ENCODE results near the gene KNOP1. TPM values are rescaled to one million over a fixed set of nuclear protein-coding genes. Genes with fewer than 3 reads are reported as not detected.
"Not testable (repeated sequence)": the region's sequence is repeated elsewhere in the genome, so short reads cannot be mapped to it uniquely, and the experiment has no call there.

The KNOP1 gene
- total RNA-seq, 1 experiment from 2014 or later: 93.9 TPM

DNA sequence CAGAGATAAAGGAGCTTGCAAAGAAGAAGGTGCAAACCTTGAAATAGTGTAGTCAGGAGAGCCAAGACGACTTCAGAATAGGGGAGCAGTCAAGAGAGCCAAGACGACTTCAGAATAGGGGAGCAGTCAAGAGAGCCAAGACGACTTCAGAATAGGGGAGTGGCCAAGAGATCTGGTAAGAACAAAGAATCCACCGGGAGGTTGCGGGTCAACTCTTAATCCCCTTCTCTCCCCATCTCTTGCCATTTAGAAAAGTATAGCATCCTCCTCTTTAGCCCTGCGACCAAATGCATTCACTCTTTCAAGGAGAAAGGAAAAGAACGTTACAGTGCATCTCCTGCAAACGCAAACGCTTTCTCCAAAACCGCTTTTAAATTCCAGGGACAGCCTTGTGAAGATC, 713 bp downstream of the KNOP1 start:
- no CpG with 5 or more reads among the region's 10 CpGs for WGBS (ENCODE audit: extremely low coverage, insufficient read length, low lambda C conversion rate)
- H3K79me1 ChIP-seq (ENCODE audit: insufficient read depth, low read depth, low read length, poor library complexity, severe bottlenecking): peaks cover 4% of the 10 kb centered on the region
- no peak overlapping the region for H2BK12ac ChIP-seq (ENCODE audit: insufficient read length, low read depth, low read length)
- H3K4ac ChIP-seq (ENCODE audit: low read depth, low read length): no peak overlapping the region
- no peak overlapping the region for H4K91ac ChIP-seq (ENCODE audit: insufficient read length, low read depth, low read length)
- Mint-ChIP-seq H3K27me3 (ENCODE audit: low read depth) (no peaks in the 10 kb centered on the region), H3K36me3 (ENCODE audit: insufficient read depth in 1 of 3, low read depth in 3 of 3) (peaks cover 36 to 47% (median 36%) of the 10 kb centered on the region in 3 experiments), H3K9me3 (no peaks in the 10 kb centered on the region), H3K4me1 (peaks cover 37 to 59% of the 10 kb centered on the region in 2 experiments), H3K4me3 (peak overlapping the region; percentile 98 to 99), H3K27ac (peak overlapping the region; percentile 97 to 99 (median 99))
- peaks cover 33% of the 10 kb centered on the region for H3K79me2 ChIP-seq (ENCODE audit: insufficient read depth, low read length)
- no peak overlapping the region for H4K5ac ChIP-seq (ENCODE audit: insufficient read length, low read depth, low read length)
- no peak overlapping the region for H3K56ac ChIP-seq (ENCODE audit: insufficient read length, low read depth, low read length)
- TF ChIP-seq, protein P1, sequence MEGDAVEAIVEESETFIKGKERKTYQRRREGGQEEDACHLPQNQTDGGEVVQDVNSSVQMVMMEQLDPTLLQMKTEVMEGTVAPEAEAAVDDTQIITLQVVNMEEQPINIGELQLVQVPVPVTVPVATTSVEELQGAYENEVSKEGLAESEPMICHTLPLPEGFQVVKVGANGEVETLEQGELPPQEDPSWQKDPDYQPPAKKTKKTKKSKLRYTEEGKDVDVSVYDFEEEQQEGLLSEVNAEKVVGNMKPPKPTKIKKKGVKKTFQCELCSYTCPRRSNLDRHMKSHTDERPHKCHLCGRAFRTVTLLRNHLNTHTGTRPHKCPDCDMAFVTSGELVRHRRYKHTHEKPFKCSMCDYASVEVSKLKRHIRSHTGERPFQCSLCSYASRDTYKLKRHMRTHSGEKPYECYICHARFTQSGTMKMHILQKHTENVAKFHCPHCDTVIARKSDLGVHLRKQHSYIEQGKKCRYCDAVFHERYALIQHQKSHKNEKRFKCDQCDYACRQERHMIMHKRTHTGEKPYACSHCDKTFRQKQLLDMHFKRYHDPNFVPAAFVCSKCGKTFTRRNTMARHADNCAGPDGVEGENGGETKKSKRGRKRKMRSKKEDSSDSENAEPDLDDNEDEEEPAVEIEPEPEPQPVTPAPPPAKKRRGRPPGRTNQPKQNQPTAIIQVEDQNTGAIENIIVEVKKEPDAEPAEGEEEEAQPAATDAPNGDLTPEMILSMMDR (conservative IDR thresholded peaks at IDR 0.05): no peak
- H2BK15ac ChIP-seq (ENCODE audit: low read depth, low read length): no peak overlapping the region
- H3K27ac ChIP-seq (ENCODE audit: insufficient read length, low read depth, low read length): no peak overlapping the region
- peak overlapping the region; percentile 94 for H3K9ac ChIP-seq (ENCODE audit: extremely low read depth, insufficient read length, low read length)
- peak overlapping the region; percentile 91; the same call in 1 of the 2 replicates for H3K14ac ChIP-seq (ENCODE audit: insufficient read depth, low read length)
- H3K23ac ChIP-seq (ENCODE audit: insufficient read length, low read depth, low read length): no peak overlapping the region
- no peak overlapping the region for H2AK5ac ChIP-seq (ENCODE audit: insufficient read length, low read length)
- H3K23me2 ChIP-seq (ENCODE audit: insufficient read length, low read depth, low read length, poor library complexity, severe bottlenecking): peaks cover 7% of the 10 kb centered on the region
- H3K4me1 ChIP-seq (ENCODE audit: insufficient read depth, low read length): peaks cover 6% of the 10 kb centered on the region; the same call in 1 of the 2 replicates
- H2AFZ ChIP-seq (ENCODE audit: low read length): no peak overlapping the region
- no peaks in the 10 kb centered on the region for H3K27me3 ChIP-seq (ENCODE audit: insufficient read depth, low read length)
- H3K18ac ChIP-seq (ENCODE audit: insufficient read length, low read depth, low read length): no peak overlapping the region
- H4K8ac ChIP-seq (replicated peaks; ENCODE audit: insufficient read length, low read depth, low read length): no peak overlapping the region
- no peak for DNase-seq
- no peaks in the 10 kb centered on the region for H4K20me1 ChIP-seq (ENCODE audit: control insufficient read depth, insufficient read depth, insufficient read length)
- H2BK20ac ChIP-seq (ENCODE audit: low read depth, low read length, poor library complexity, severe bottlenecking): no peak overlapping the region
- no peak overlapping the region for H3T11ph ChIP-seq (ENCODE audit: low read length)
- H3K4me2 ChIP-seq (ENCODE audit: insufficient read depth, insufficient read length, low read length): peak overlapping the region; percentile 99
- H3K9me3 ChIP-seq (ENCODE audit: control insufficient read depth, low read depth, low read length): no peaks in the 10 kb centered on the region
- H2BK5ac ChIP-seq (ENCODE audit: insufficient read length, low read length): no peak overlapping the region
- H2BK120ac ChIP-seq (ENCODE audit: low read depth, low read length, poor library complexity, severe bottlenecking): no peak overlapping the region

DNA sequence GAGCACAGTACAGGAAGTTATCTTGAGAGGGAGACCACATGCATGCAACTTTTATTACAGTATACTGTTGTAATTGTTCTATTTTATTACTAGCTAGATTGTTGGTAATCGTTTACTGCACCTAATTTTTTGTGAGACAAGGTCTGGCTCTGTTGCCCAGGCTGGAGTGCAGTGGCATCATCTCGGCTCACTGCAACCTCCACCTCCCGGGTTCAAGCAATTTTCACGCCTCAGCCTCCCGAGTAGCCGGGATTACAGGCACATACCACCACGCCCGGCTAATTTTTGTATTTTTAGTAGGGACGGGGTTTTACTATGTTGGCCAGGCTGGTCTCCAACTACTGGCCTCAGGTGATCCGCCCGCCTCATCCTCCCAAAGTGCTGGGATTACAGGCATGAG, 1.3 kb downstream of the KNOP1 start:
- H3K14ac ChIP-seq (ENCODE audit: insufficient read depth, low read length); H4K5ac ChIP-seq (ENCODE audit: insufficient read length, low read depth, low read length); H2AK5ac ChIP-seq (ENCODE audit: insufficient read length, low read length); H3K27me3 Mint-ChIP-seq (ENCODE audit: low read depth); H4K91ac ChIP-seq (ENCODE audit: insufficient read length, low read depth, low read length); H3K9me3 Mint-ChIP-seq; H3K4ac ChIP-seq (ENCODE audit: low read depth, low read length); H3K18ac ChIP-seq (ENCODE audit: insufficient read length, low read depth, low read length); H2BK120ac ChIP-seq (ENCODE audit: low read depth, low read length, poor library complexity, severe bottlenecking); DNase-seq; H3K56ac ChIP-seq (ENCODE audit: insufficient read length, low read depth, low read length); H3K4me1 ChIP-seq (ENCODE audit: insufficient read depth, low read length); H4K8ac ChIP-seq (replicated peaks; ENCODE audit: insufficient read length, low read depth, low read length); H3K79me1 ChIP-seq (ENCODE audit: insufficient read depth, low read depth, low read length, poor library complexity, severe bottlenecking); H3K9me3 ChIP-seq (ENCODE audit: control insufficient read depth, low read depth, low read length); H3K27ac ChIP-seq (ENCODE audit: insufficient read length, low read depth, low read length); H2BK15ac ChIP-seq (ENCODE audit: low read depth, low read length); H3K23me2 ChIP-seq (ENCODE audit: insufficient read length, low read depth, low read length, poor library complexity, severe bottlenecking); H3K27me3 ChIP-seq (ENCODE audit: insufficient read depth, low read length); H4K20me1 ChIP-seq (ENCODE audit: control insufficient read depth, insufficient read depth, insufficient read length); H2BK12ac ChIP-seq (ENCODE audit: insufficient read length, low read depth, low read length); H2AFZ ChIP-seq (ENCODE audit: low read length); H3T11ph ChIP-seq (ENCODE audit: low read length); H2BK20ac ChIP-seq (ENCODE audit: low read depth, low read length, poor library complexity, severe bottlenecking); H3K23ac ChIP-seq (ENCODE audit: insufficient read length, low read depth, low read length); H2BK5ac ChIP-seq (ENCODE audit: insufficient read length, low read length): not testable (repeated sequence)
- Mint-ChIP-seq H3K27ac (peak overlapping the region in 2 of 3 experiments; percentile 56 to 99; a peak in 3 of 7 replicates), H3K4me1 (peaks cover 37 to 59% of the 10 kb centered on the region in 2 experiments), H3K4me3 (peak overlapping the region; percentile 98 to 99), H3K36me3 (ENCODE audit: insufficient read depth in 1 of 3, low read depth in 3 of 3) (peaks cover 36 to 53% (median 40%) of the 10 kb centered on the region in 3 experiments)
- H3K4me2 ChIP-seq (ENCODE audit: insufficient read depth, insufficient read length, low read length): peak overlapping the region; percentile 99
- WGBS (ENCODE audit: extremely low coverage, insufficient read length, low lambda C conversion rate): no CpG with 5 or more reads among the region's 11 CpGs
- H3K9ac ChIP-seq (ENCODE audit: extremely low read depth, insufficient read length, low read length): peak overlapping the region; percentile 94
- H3K79me2 ChIP-seq (ENCODE audit: insufficient read depth, low read length): peaks cover 35% of the 10 kb centered on the region
